H1 (cell line): Measurements from ENCODE around the gene UNC93A. TPM values are rescaled to one million over a fixed set of nuclear protein-coding genes. Genes with fewer than 3 reads are reported as not detected.

Experiments
- CTCF ChIA-PET: fragments of 300-600 bp; sonication (Branson Sonifier 250); formaldehyde crosslinking; loops from one replicate; lab custom pipeline; 2021; ENCODE audit not compliant: partially characterized antibody; lab: Charles Lee
- POLR2A ChIA-PET: fragments of 300-600 bp; sonication (Branson Sonifier 250); formaldehyde crosslinking; loops from one replicate; lab custom pipeline; 2021; ENCODE audit warnings: inconsistent platforms; ENCODE audit not compliant: partially characterized antibody; lab: Charles Lee
- DNase-seq, 2 experiments: peaks; one replicate each; pipeline versions ENCODE4 v3.0.0 to v3.0.0-alpha.2; 2010 to 2022; ENCODE audit warnings: low spot score in 2 of 2, low read depth in 1 of 2, mixed read lengths in 1 of 2
- FAIRE-seq: peaks from 2 replicates; lab custom pipeline; 2011; peaks lifted over from hg19 to GRCh38; lab: Jason Lieb, UNC
- H2AFZ ChIP-seq: 2 replicates; pipeline ENCODE4 v1.8.1; 2012; ENCODE audit warnings: low read length, inconsistent platforms
- H2AK5ac ChIP-seq: 2 replicates; pipeline ENCODE4 v1.6.1; 2013; ENCODE audit warnings: low read depth, low read length
- H2BK120ac ChIP-seq: replicated peaks from 2 replicates; pipeline ENCODE3; 2013; ENCODE audit warnings: low read depth, low read length, inconsistent platforms
- H2BK12ac ChIP-seq: 2 replicates; pipeline ENCODE4 v1.6.1; 2013; ENCODE audit warnings: low read depth, low read length
- H2BK15ac ChIP-seq: 2 replicates; pipeline ENCODE4 v1.6.1; 2013; ENCODE audit warnings: low read length
- H2BK20ac ChIP-seq: 2 replicates; pipeline ENCODE4 v1.6.1; 2013; ENCODE audit warnings: low read length
- H2BK5ac ChIP-seq: 2 replicates; pipeline ENCODE4 v1.6.1; 2013; ENCODE audit warnings: low read depth, low read length
- H3K14ac ChIP-seq: 2 replicates; pipeline ENCODE4 v1.6.1; 2013; ENCODE audit warnings: inconsistent platforms; ENCODE audit not compliant: insufficient read length
- H3K18ac ChIP-seq: 2 replicates; pipeline ENCODE4 v1.6.1; 2013; ENCODE audit warnings: low read length; ENCODE audit errors: extremely low read depth
- H3K23ac ChIP-seq: 2 replicates; pipeline ENCODE4 v1.6.1; 2013; ENCODE audit warnings: inconsistent platforms; ENCODE audit not compliant: insufficient read length
- H3K23me2 ChIP-seq: 2 replicates; pipeline ENCODE4 v1.6.1; 2013; ENCODE audit warnings: low read depth, low read length
- H3K27ac ChIP-seq: 2 replicates; pipeline ENCODE4 v1.6.1; 2011; ENCODE audit warnings: low read depth, low read length, inconsistent platforms
- H3K27me3 ChIP-seq, 4 experiments: replicated peaks in 1 of 4; 1 replicate in 1 of 4; 2 replicates in 3 of 4; pipeline versions ENCODE4 v1.6.1 to v1.8.1; 2011 to 2013; ENCODE audit warnings: low read length in 3 of 4, mild to moderate bottlenecking in 3 of 4, inconsistent platforms in 2 of 4, mixed read lengths in 2 of 4, moderate library complexity in 1 of 4; ENCODE audit not compliant: control insufficient read depth in 3 of 4, insufficient read depth in 3 of 4; ENCODE audit errors: extremely low read depth in 1 of 4
- H3K36me3 ChIP-seq, 4 experiments: 2 replicates each; pipeline versions ENCODE4 v1.6.1 to v1.8.1; 2011 to 2013; ENCODE audit warnings: mild to moderate bottlenecking in 4 of 4, low read length in 3 of 4, moderate library complexity in 2 of 4, control low read depth in 1 of 4, inconsistent platforms in 1 of 4; ENCODE audit not compliant: insufficient read depth in 4 of 4, control insufficient read depth in 2 of 4
- H3K4ac ChIP-seq: replicated peaks from 2 replicates; pipeline ENCODE3; 2013; ENCODE audit warnings: low read length, low read depth, mixed read lengths, inconsistent platforms; ENCODE audit not compliant: insufficient read length
- H3K4me1 ChIP-seq, 4 experiments: replicated peaks in 1 of 4; 1 replicate in 1 of 4; 2 replicates in 3 of 4; pipeline versions ENCODE4 v1.6.1 to v1.8.1; 2011 to 2013; ENCODE audit warnings: low read length in 3 of 4, inconsistent platforms in 2 of 4, mixed read lengths in 1 of 4; ENCODE audit not compliant: insufficient read depth in 4 of 4, control insufficient read depth in 3 of 4
- H3K4me2 ChIP-seq, 2 experiments: 2 replicates each; pipeline versions ENCODE4 v1.6.1 to v1.8.1; 2011 to 2013; ENCODE audit warnings: low read depth in 2 of 2, low read length in 2 of 2, control low read depth in 1 of 2, inconsistent platforms in 1 of 2, mild to moderate bottlenecking in 1 of 2; ENCODE audit not compliant: insufficient read depth in 1 of 2
- H3K4me3 ChIP-seq, 4 experiments: fragments of 200-600, 300-600 bp in 1 of 4; sonication (generic), shearing (Covaris generic), sonication (Bioruptor Twin) in 1 of 4; 2 replicates each; pipeline versions ENCODE4 v1.5.1 to v1.8.1; 2011 to 2016; ENCODE audit warnings: low read length in 4 of 4, low read depth in 3 of 4, control low read depth in 2 of 4, inconsistent platforms in 2 of 4, mild to moderate bottlenecking in 2 of 4, mixed read lengths in 1 of 4, moderate library complexity in 1 of 4; ENCODE audit not compliant: insufficient read depth in 2 of 4; ENCODE audit errors: extremely low read depth in 1 of 4
- H3K56ac ChIP-seq: replicated peaks from 2 replicates; pipeline ENCODE3; 2013; ENCODE audit warnings: low read depth, mild to moderate bottlenecking, mixed read lengths, low read length, inconsistent platforms; ENCODE audit not compliant: insufficient read length
- H3K79me1 ChIP-seq: 2 replicates; pipeline ENCODE4 v1.6.1; 2013; ENCODE audit warnings: low read depth, low read length, control low read depth
- H3K79me2 ChIP-seq, 2 experiments: 2 replicates each; pipeline versions ENCODE4 v1.6.1 to v1.8.1; 2012 to 2013; ENCODE audit warnings: low read length in 2 of 2, mild to moderate bottlenecking in 2 of 2, inconsistent platforms in 1 of 2; ENCODE audit not compliant: insufficient read depth in 2 of 2, control insufficient read depth in 1 of 2
- H3K9ac ChIP-seq, 4 experiments: replicated peaks in 1 of 4; 1 replicate in 1 of 4; 2 replicates in 3 of 4; pipeline versions ENCODE4 v1.6.1 to v1.8.1; 2011 to 2013; ENCODE audit warnings: low read depth in 3 of 4, low read length in 3 of 4, control low read depth in 2 of 4, mild to moderate bottlenecking in 2 of 4, moderate library complexity in 2 of 4, inconsistent platforms in 1 of 4; ENCODE audit errors: extremely low read depth in 1 of 4
- H3K9me3 ChIP-seq, 2 experiments: 2 replicates each; pipeline versions ENCODE4 v1.6.1 to v1.8.1; 2012 to 2013; ENCODE audit warnings: mild to moderate bottlenecking in 2 of 2, moderate library complexity in 2 of 2, control low read depth in 1 of 2, inconsistent platforms in 1 of 2, low read depth in 1 of 2, low read length in 1 of 2, mixed read lengths in 1 of 2; ENCODE audit not compliant: insufficient read depth in 2 of 2
- H4K20me1 ChIP-seq, 2 experiments: replicated peaks in 1 of 2; 2 replicates each; pipeline versions ENCODE3 to v1.8.1; 2011 to 2013; ENCODE audit warnings: inconsistent platforms in 2 of 2, low read length in 2 of 2, mild to moderate bottlenecking in 1 of 2; ENCODE audit not compliant: insufficient read depth in 2 of 2, control insufficient read depth in 1 of 2
- H4K5ac ChIP-seq: 2 replicates; pipeline ENCODE4 v1.6.1; 2013; ENCODE audit warnings: low read length, low read depth, mixed read lengths, inconsistent platforms; ENCODE audit not compliant: insufficient read length
- H4K8ac ChIP-seq: 2 replicates; pipeline ENCODE4 v1.8.0; 2013; ENCODE audit warnings: mild to moderate bottlenecking, moderate library complexity, low read length, inconsistent platforms; ENCODE audit not compliant: insufficient read depth; ENCODE audit errors: extremely low read depth
- H4K91ac ChIP-seq: replicated peaks from 2 replicates; pipeline ENCODE3; 2013; ENCODE audit warnings: low read length, mixed read lengths, inconsistent platforms; ENCODE audit not compliant: insufficient read length
- ATF2 ChIP-seq: IDR thresholded peaks from 2 replicates; pipeline ENCODE4 v1.6.1; 2012; ENCODE audit warnings: low read length, inconsistent platforms
- BRCA1 ChIP-seq: IDR thresholded peaks from 2 replicates; pipeline ENCODE4 v1.6.1; 2012; ENCODE audit warnings: low read depth, low read length, improper control_type of control experiment
- CBX8 ChIP-seq: fragments of 300-800, 300-1000 bp; sonication (generic); IDR thresholded peaks from 2 replicates; pipeline ENCODE4 v1.7.1; 2016; ENCODE audit warnings: low read depth, low read length, borderline replicate concordance
- CTCF ChIP-seq, 3 experiments: IDR thresholded peaks; 1 replicate in 2 of 3; 2 replicates in 1 of 3; pipeline versions ENCODE4 v1.5.1 to v1.6.1; 2011; ENCODE audit warnings: low read length in 3 of 3, mild to moderate bottlenecking in 3 of 3, inconsistent platforms in 2 of 3, low read depth in 1 of 3, moderate library complexity in 1 of 3; ENCODE audit not compliant: insufficient read depth in 1 of 3; ENCODE audit errors: control extremely low read depth in 1 of 3
- EGR1 ChIP-seq: IDR thresholded peaks from 2 replicates; pipeline ENCODE4 v1.6.1; 2011; ENCODE audit warnings: low read depth, low read length, borderline replicate concordance
- POLR2A ChIP-seq, 2 experiments: IDR thresholded peaks; 1 replicate in 1 of 2; 2 replicates in 1 of 2; pipeline ENCODE4 v1.6.1; 2011; ENCODE audit warnings: low read depth in 2 of 2, low read length in 2 of 2, mild to moderate bottlenecking in 2 of 2; ENCODE audit errors: control extremely low read depth in 1 of 2
- SIX5 ChIP-seq: IDR thresholded peaks from 2 replicates; pipeline ENCODE4 v1.6.1; 2011; ENCODE audit warnings: mild to moderate bottlenecking, low read depth, low read length
- SP1 ChIP-seq: IDR thresholded peaks from 2 replicates; pipeline ENCODE4 v1.6.1; 2011; ENCODE audit warnings: low read depth, low read length
- SP2 ChIP-seq: IDR thresholded peaks from 2 replicates; pipeline ENCODE4 v1.6.1; 2012; ENCODE audit warnings: mild to moderate bottlenecking, low read length, inconsistent platforms
- SRF ChIP-seq: IDR thresholded peaks from 2 replicates; pipeline ENCODE4 v1.6.1; 2011; ENCODE audit warnings: mild to moderate bottlenecking, low read depth, low read length, moderate library complexity
- TCF12 ChIP-seq: IDR thresholded peaks from 2 replicates; pipeline ENCODE4 v1.6.1; 2011; ENCODE audit warnings: low read depth, mild to moderate bottlenecking, low read length
- WGBS, 2 experiments: shearing (Covaris generic) in 1 of 2; methylation state at CpG; one replicate each; pipeline versions ENCODE4 v1.1.6 to v1.1.7; 2013 to 2015; ENCODE audit warnings: low lambda C conversion rate in 2 of 2, mixed read lengths in 2 of 2, inconsistent platforms in 1 of 2, low coverage in 1 of 2, missing lambda C conversion rate in 1 of 2; ENCODE audit not compliant: insufficient replicate concordance in 2 of 2, insufficient coverage in 1 of 2, insufficient read length in 1 of 2; ENCODE audit errors: extremely low coverage in 1 of 2, missing lambda C conversion rate in 1 of 2; 5-methylcytosine and 5-hydroxymethylcytosine counted together
- polyA plus RNA-seq, 7 experiments: library from polyadenylated mRNA; depleted of rRNA in 3 of 7; stranded (reverse) in 5 of 7; unstranded in 2 of 7; fragments of >200 nt in 5 of 7; fragments of 200-250 nt in 2 of 7; gene quantifications; 1 replicate in 5 of 7; 2 replicates in 1 of 7; 4 replicates in 1 of 7; pipeline versions ENCODE4 v1.2.1 to v1.2.3, GENCODE V29; 2011 to 2013; ENCODE audit warnings: missing spikeins in 2 of 7, mixed read lengths in 2 of 7
- total RNA-seq: library from RNA; stranded (reverse); fragmentation: NEBNext Ultra II Directional; extraction: Animal tissue kit (Norgen Biotek cat#: 25700); gene quantifications from 2 replicates; pipeline ENCODE4 v1.2.1, GENCODE V29; 2021

The UNC93A gene
- total and polyA plus RNA-seq, 2 of the 8 experiments (the other 6 are each of a cell fraction or from before 2014, with no cell fraction given): 0.39 TPM; not detected in 1

GRCh38 chr6:167325766-167326165, 34.7 kb downstream of the UNC93A start:
- H2AK5ac ChIP-seq: no peak overlapping the region
- H3K23me2 ChIP-seq: no peaks in the 10 kb centered on the region
- H3K36me3 ChIP-seq: no peaks in the 10 kb centered on the region
- H4K20me1 ChIP-seq: no peaks in the 10 kb centered on the region
- no peak overlapping the region for H3K14ac ChIP-seq
- no peak overlapping the region for H3K18ac ChIP-seq
- 98% methylated on average over 13 of the region's 13 CpGs; no CpG with 5 or more reads in 1 of the 2 experiments for WGBS, 2 experiments
- H3K23ac ChIP-seq: no peak overlapping the region
- H3K27ac ChIP-seq: no peak overlapping the region
- no peak overlapping the region for H2BK20ac ChIP-seq
- ChIA-PET POLR2A (no interaction called here), CTCF (interaction anchor here (1.0 kb wide), 1 partner anchor 23 kb away, joined by 4 read pairs; no protein-coding TSS in a partner anchor)
- FAIRE-seq (no peak), DNase-seq (no peak)
- H3K79me1 ChIP-seq: no peaks in the 10 kb centered on the region
- H2BK120ac ChIP-seq: no peak overlapping the region
- no peaks in the 10 kb centered on the region for H3K79me2 ChIP-seq
- H2AFZ ChIP-seq: no peak overlapping the region
- no peak overlapping the region for H3K9ac ChIP-seq
- H3K9me3 ChIP-seq: peaks cover 0 to 3% of the 10 kb centered on the region in 2 experiments; a peak in 1 of 4 replicates
- peak overlapping the region; percentile 41; the same call in 1 of the 2 replicates for H4K8ac ChIP-seq
- no peak overlapping the region for H4K5ac ChIP-seq
- H2BK15ac ChIP-seq: no peak overlapping the region
- H3K4me3 ChIP-seq: no peak overlapping the region
- no peak overlapping the region for H2BK5ac ChIP-seq
- H3K56ac ChIP-seq: no peak overlapping the region
- H3K4me2 ChIP-seq: no peak overlapping the region
- no peaks in the 10 kb centered on the region for H3K27me3 ChIP-seq
- no peak overlapping the region for H4K91ac ChIP-seq
- H3K4me1 ChIP-seq: no peaks in the 10 kb centered on the region; a peak in 1 of 7 replicates
- H2BK12ac ChIP-seq: no peak overlapping the region
- no peak overlapping the region for H3K4ac ChIP-seq
- TF ChIP-seq CBX8 (no peak), SP1 (no peak), ATF2 (no peak), TCF12 (no peak), CTCF (IDR thresholded peaks at IDR 0.05; ENCODE audit: control extremely low read depth in 1 of 3, insufficient read depth in 1 of 3, low read depth in 1 of 3, low read length in 3 of 3) (no peak), EGR1 (no peak), SIX5 (no peak), SRF (no peak), POLR2A (IDR thresholded peaks at IDR 0.05; ENCODE audit: control extremely low read depth in 1 of 2, low read depth in 2 of 2, low read length in 2 of 2) (no peak), BRCA1 (no peak), SP2 (no peak)
